ENCODE data around the gene SBF2. TPM values are rescaled to one million over a fixed set of nuclear protein-coding genes. Genes with fewer than 3 reads are reported as not detected.

Gene SBF2
- total and polyA plus RNA-seq, 2 of the 13 experiments (the other 11 are each of a cell fraction or from before 2014, with no cell fraction given) = 24.0 to 45.8 TPM

DNA sequence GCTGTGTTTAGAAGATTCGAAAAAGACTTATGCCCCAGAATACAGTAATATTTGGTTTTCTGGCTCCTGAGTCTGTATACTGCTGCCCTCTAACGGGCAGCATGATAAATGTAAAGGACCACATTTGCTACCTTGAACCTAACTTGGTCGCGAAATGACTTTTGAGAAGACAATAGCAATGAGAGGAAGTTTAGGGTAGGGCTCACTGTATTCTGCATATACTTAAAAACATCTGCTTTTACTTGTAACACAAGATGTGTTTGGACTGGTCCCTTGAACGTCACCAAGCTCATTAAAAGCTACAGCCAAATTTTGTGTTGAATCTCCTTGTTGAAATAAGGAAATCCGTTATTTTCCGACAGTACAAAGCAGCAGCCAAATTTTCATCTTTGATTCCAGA, 321.0 kb downstream of the SBF2 start:
- Histone ChIP-seq H3K27ac (ENCODE audit: extremely low read length, insufficient read depth, low read length) (no peak overlapping the region), H3K9me3 (ENCODE audit: low read length) (no peaks in the 10 kb centered on the region), H3K4me1 (ENCODE audit: insufficient read depth, low read length) (no peaks in the 10 kb centered on the region), H3K27me3 (ENCODE audit: control insufficient read depth in 1 of 2, insufficient read depth in 2 of 2, low read length in 2 of 2) (no peaks in the 10 kb centered on the region), H2AFZ (ENCODE audit: low read length) (no peak overlapping the region), H4K20me1 (ENCODE audit: insufficient read depth, low read length) (no peaks in the 10 kb centered on the region), H3K36me3 (replicated peaks in 1 of 2; ENCODE audit: control insufficient read depth in 1 of 2, insufficient read depth in 2 of 2, low read length in 2 of 2) (peaks cover 0 to 2% of the 10 kb centered on the region in 2 experiments; a peak in 1 of 5 replicates), H3K4me3 (replicated peaks in 1 of 3; ENCODE audit: insufficient read depth in 1 of 3, low read depth in 2 of 3, low read length in 3 of 3) (no peak overlapping the region), H3K79me2 (ENCODE audit: insufficient read depth, low read length) (no peaks in the 10 kb centered on the region), H3K4me2 (ENCODE audit: low read depth, low read length) (no peak overlapping the region), H3K9ac (ENCODE audit: insufficient read depth, low read depth, low read length) (no peak overlapping the region)
- ATAC-seq (peak; percentile 57), DNase-seq (ENCODE audit: low spot score) (peak; percentile 40), FAIRE-seq (peak; percentile 81)
- CTCF ChIA-PET (ENCODE audit: low intra/inter-chr PET ratio, low total read pairs) = interaction anchor here (0.9 to 2.6 kb wide), 3 partner anchors 111 to 394 kb away, joined by 3 to 49 read pairs (median 20); no protein-coding TSS in a partner anchor
- POLR2A ChIA-PET = no interaction called here
- WGBS (ENCODE audit: low lambda C conversion rate) = 52% methylated on average over 7 of the region's 7 CpGs
- intact Hi-C loops (cut with micrococcal nuclease; ENCODE audit: unreplicated experiment) (loop anchor here (1.0 to 5.0 kb wide), 2 partner anchors 215 to 334 kb away; partner anchors contain the start of gene ADM), in situ Hi-C loops (cut with HindIII; ENCODE audit: extremely low pct_ligation_motif_present, low pct_unique_long_range_greater_than_20kb) (loop anchor here (5.0 to 10.0 kb wide), 3 partner anchors 111 to 332 kb away; partner anchors contain the start of gene ADM)
- BruUV-seq (replicated peaks) = no TSS peak
- TF ChIP-seq DNMT3B (CRISPR knock-in tag; conservative IDR thresholded peaks at IDR 0.05) (no peak), ZNF34 (CRISPR knock-in tag; IDR thresholded peaks at IDR 0.05; ENCODE audit: borderline replicate concordance) (no peak), HMGA1 (CRISPR knock-in tag; conservative IDR thresholded peaks at IDR 0.05) (no peak), DNMT1 (CRISPR knock-in tag; IDR thresholded peaks at IDR 0.05) (no peak), ZNF83 (CRISPR knock-in tag; IDR thresholded peaks at IDR 0.05; ENCODE audit: borderline replicate concordance) (no peak), ELF4 (CRISPR knock-in tag; IDR thresholded peaks at IDR 0.05; ENCODE audit: borderline replicate concordance) (no peak), ZNF556 (CRISPR knock-in tag; IDR thresholded peaks at IDR 0.05; ENCODE audit: borderline replicate concordance) (no peak), ZNF672 (CRISPR knock-in tag; IDR thresholded peaks at IDR 0.05) (no peak), PITX1 (CRISPR knock-in tag; IDR thresholded peaks at IDR 0.05) (no peak), ZNF263 (CRISPR knock-in tag; IDR thresholded peaks at IDR 0.05) (no peak), HHEX (CRISPR knock-in tag; IDR thresholded peaks at IDR 0.05) (no peak), ZFAT (CRISPR knock-in tag; conservative IDR thresholded peaks at IDR 0.05) (no peak), PAX8 (CRISPR knock-in tag; IDR thresholded peaks at IDR 0.05; ENCODE audit: borderline replicate concordance) (no peak), RBM22 (optimal IDR thresholded peaks at IDR 0.05; ENCODE audit: low read length) (no peak), TBX2 (CRISPR knock-in tag; IDR thresholded peaks at IDR 0.05; ENCODE audit: borderline replicate concordance) (no peak), NCOA1 (CRISPR knock-in tag; IDR thresholded peaks at IDR 0.05) (no peak), SETDB1 (CRISPR knock-in tag; IDR thresholded peaks at IDR 0.05; ENCODE audit: borderline replicate concordance) (no peak), HNRNPK (IDR thresholded peaks at IDR 0.05; ENCODE audit: low read depth, low read length, poor library complexity, severe bottlenecking) (no peak), KLF9 (CRISPR knock-in tag; IDR thresholded peaks at IDR 0.05; ENCODE audit: low read depth) (0 out of 2 replicates have a peak, but pooled peaks have one; percentile 52), TP53 (CRISPR knock-in tag; conservative IDR thresholded peaks at IDR 0.05) (no peak)
- TF ChIP-seq, protein P1, sequence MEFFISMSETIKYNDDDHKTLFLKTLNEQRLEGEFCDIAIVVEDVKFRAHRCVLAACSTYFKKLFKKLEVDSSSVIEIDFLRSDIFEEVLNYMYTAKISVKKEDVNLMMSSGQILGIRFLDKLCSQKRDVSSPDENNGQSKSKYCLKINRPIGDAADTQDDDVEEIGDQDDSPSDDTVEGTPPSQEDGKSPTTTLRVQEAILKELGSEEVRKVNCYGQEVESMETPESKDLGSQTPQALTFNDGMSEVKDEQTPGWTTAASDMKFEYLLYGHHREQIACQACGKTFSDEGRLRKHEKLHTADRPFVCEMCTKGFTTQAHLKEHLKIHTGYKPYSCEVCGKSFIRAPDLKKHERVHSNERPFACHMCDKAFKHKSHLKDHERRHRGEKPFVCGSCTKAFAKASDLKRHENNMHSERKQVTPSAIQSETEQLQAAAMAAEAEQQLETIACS (CRISPR knock-in tag; IDR thresholded peaks at IDR 0.05) = no peak
- TF ChIP-seq, protein P2, sequence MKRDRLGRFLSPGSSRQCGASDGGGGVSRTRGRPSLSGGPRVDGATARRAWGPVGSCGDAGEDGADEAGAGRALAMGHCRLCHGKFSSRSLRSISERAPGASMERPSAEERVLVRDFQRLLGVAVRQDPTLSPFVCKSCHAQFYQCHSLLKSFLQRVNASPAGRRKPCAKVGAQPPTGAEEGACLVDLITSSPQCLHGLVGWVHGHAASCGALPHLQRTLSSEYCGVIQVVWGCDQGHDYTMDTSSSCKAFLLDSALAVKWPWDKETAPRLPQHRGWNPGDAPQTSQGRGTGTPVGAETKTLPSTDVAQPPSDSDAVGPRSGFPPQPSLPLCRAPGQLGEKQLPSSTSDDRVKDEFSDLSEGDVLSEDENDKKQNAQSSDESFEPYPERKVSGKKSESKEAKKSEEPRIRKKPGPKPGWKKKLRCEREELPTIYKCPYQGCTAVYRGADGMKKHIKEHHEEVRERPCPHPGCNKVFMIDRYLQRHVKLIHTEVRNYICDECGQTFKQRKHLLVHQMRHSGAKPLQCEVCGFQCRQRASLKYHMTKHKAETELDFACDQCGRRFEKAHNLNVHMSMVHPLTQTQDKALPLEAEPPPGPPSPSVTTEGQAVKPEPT (CRISPR knock-in tag; IDR thresholded peaks at IDR 0.05; ENCODE audit: low read depth) = no peak
- TF ChIP-seq, protein P3, sequence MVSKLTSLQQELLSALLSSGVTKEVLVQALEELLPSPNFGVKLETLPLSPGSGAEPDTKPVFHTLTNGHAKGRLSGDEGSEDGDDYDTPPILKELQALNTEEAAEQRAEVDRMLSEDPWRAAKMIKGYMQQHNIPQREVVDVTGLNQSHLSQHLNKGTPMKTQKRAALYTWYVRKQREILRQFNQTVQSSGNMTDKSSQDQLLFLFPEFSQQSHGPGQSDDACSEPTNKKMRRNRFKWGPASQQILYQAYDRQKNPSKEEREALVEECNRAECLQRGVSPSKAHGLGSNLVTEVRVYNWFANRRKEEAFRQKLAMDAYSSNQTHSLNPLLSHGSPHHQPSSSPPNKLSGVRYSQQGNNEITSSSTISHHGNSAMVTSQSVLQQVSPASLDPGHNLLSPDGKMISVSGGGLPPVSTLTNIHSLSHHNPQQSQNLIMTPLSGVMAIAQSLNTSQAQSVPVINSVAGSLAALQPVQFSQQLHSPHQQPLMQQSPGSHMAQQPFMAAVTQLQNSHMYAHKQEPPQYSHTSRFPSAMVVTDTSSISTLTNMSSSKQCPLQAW (CRISPR knock-in tag; IDR thresholded peaks at IDR 0.05) = no peak
